ENCODE data around the gene ABCC4.

Gene ABCC4

DNA sequence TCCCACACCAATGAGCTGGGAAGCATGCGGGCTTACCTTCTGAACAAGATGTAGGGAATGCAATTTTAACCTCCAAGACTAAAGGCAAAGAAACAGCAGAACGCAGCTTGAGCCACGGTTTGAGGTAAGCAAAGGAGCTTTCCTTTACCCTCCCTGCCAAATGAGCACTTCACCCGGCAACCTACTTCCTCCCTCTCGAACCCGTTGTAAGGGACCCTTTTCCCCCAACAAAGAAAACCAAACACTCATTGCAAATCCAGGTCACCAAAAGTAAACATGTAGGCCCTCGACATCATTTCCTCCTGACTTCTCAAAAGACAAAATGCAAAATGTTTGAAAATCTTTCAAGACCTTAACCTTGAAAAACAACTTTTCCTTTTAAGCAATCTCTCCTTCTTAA is 65.3 kb downstream of the ABCC4 start:
- H3K4me3 ChIP-seq = no peak overlapping the region
- no peak for DNase-seq (ENCODE audit: low read depth, low spot score)
- TF ChIP-seq EZH2 (IDR thresholded peaks at IDR 0.05) = no peak
- no peak for TF ChIP-seq FOXP2 (optimal IDR thresholded peaks at IDR 0.05; ENCODE audit: control extremely low read depth, extremely low read length, insufficient read depth)
- no peak for TF ChIP-seq POLR2AphosphoS5 (IDR thresholded peaks at IDR 0.05; ENCODE audit: borderline replicate concordance, low read depth, low read length)
- no peaks in the 10 kb centered on the region for H3K36me3 ChIP-seq (ENCODE audit: insufficient read depth, low read length)
- no peak overlapping the region for H3K9ac ChIP-seq (ENCODE audit: insufficient read length)
- H3K9me3 ChIP-seq (ENCODE audit: low read depth, low read length) = no peaks in the 10 kb centered on the region
- H3K27ac ChIP-seq = no peak overlapping the region

DNA sequence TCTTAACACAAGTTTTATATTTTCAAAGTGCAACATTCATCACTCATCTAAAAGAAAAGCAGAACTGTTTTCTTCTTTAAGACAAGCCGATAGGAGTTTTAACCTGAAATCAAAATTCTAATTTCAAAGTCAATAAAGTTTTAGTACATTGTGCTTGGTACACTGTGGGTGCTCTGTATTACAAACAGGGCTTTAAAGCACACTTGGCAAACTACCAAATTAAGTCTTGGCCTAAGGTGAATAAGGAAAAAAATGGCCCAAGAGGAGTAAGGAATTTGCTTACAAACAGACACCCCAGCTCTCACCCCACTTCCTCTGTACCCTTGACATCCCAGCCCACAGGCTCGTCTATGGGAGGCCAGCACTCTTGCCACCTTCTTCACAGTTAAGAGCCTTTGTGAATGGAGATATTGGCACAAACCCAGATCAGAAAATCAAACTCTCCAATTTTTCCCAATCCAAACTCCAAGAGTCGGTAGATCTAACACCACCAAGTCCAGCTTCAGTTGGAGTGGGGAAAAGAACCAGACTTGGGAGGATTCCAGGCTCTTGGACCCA is 66.0 kb downstream of the ABCC4 start:
- Histone ChIP-seq H3K27ac (no peak overlapping the region), H3K36me3 (ENCODE audit: insufficient read depth, low read length) (no peaks in the 10 kb centered on the region), H3K9ac (ENCODE audit: insufficient read length) (no peak overlapping the region), H3K4me3 (no peak overlapping the region), H3K9me3 (ENCODE audit: low read depth, low read length) (no peaks in the 10 kb centered on the region)
- TF ChIP-seq POLR2AphosphoS5 (IDR thresholded peaks at IDR 0.05; ENCODE audit: borderline replicate concordance, low read depth, low read length) (no peak), EZH2 (IDR thresholded peaks at IDR 0.05) (no peak), FOXP2 (optimal IDR thresholded peaks at IDR 0.05; ENCODE audit: control extremely low read depth, extremely low read length, insufficient read depth) (no peak)
- no peak for DNase-seq (ENCODE audit: low read depth, low spot score)

DNA sequence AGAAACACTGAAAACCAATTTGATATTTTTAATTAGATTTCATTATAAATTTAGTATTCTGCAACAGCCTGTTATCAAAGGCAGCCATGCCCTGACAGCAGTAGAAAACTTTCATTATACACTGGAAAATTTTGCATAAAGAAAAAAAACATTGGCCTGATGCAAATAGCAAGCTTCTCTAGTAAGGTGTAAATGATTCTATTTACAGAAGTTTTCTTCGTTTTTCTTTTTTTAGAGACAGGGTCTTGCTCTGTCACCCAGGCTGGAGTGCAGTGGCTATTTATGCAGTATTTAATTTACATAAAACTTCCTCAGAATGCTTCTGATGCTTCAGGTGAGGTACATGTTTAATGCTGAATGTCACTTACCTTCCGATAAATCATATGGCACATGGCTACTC is 67.0 kb downstream of the ABCC4 start:
- no peak overlapping the region for H3K27ac ChIP-seq
- DNase-seq (ENCODE audit: low read depth, low spot score) = no peak
- no peak overlapping the region for H3K9ac ChIP-seq (ENCODE audit: insufficient read length)
- no peaks in the 10 kb centered on the region for H3K9me3 ChIP-seq (ENCODE audit: low read depth, low read length)
- H3K4me3 ChIP-seq = no peak overlapping the region
- no peaks in the 10 kb centered on the region for H3K36me3 ChIP-seq (ENCODE audit: insufficient read depth, low read length)
- no peak for TF ChIP-seq FOXP2 (optimal IDR thresholded peaks at IDR 0.05; ENCODE audit: control extremely low read depth, extremely low read length, insufficient read depth)
- no peak for TF ChIP-seq EZH2 (IDR thresholded peaks at IDR 0.05)
- TF ChIP-seq POLR2AphosphoS5 (IDR thresholded peaks at IDR 0.05; ENCODE audit: borderline replicate concordance, low read depth, low read length) = no peak

DNA sequence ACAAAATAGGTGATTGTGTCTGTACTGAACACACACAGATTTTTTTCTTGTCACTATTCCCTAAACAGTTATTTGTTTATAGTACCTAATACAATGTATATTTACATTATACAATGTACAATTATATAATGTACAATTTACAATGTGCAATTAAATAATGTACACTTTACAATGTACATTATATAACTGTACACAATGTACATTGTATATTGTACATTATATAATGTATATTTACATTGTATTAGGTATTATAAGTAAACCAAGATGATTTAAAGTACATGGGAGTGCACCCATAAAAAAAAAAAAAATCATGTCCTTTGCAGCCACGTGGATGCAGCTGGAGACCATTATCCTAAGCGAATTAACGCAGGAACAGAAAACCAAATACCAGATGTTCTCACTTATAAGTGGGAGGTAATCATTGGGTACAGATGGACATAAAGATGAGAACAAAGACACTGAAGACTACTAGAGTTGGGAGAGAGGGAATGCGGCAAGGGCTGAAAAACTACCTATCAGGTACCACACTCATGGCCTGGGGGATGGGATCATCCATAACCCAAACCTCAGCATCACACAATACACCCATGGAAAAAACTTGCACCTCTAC is 68.1 kb downstream of the ABCC4 start:
- Histone ChIP-seq H3K9ac (ENCODE audit: insufficient read length) (no peak overlapping the region), H3K27ac (no peak overlapping the region), H3K4me3 (no peak overlapping the region), H3K36me3 (ENCODE audit: insufficient read depth, low read length) (no peaks in the 10 kb centered on the region), H3K9me3 (ENCODE audit: low read depth, low read length) (no peaks in the 10 kb centered on the region)
- TF ChIP-seq POLR2AphosphoS5 (IDR thresholded peaks at IDR 0.05; ENCODE audit: borderline replicate concordance, low read depth, low read length) (no peak), EZH2 (IDR thresholded peaks at IDR 0.05) (no peak), FOXP2 (optimal IDR thresholded peaks at IDR 0.05; ENCODE audit: control extremely low read depth, extremely low read length, insufficient read depth) (no peak)
- no peak for DNase-seq (ENCODE audit: low read depth, low spot score)

DNA sequence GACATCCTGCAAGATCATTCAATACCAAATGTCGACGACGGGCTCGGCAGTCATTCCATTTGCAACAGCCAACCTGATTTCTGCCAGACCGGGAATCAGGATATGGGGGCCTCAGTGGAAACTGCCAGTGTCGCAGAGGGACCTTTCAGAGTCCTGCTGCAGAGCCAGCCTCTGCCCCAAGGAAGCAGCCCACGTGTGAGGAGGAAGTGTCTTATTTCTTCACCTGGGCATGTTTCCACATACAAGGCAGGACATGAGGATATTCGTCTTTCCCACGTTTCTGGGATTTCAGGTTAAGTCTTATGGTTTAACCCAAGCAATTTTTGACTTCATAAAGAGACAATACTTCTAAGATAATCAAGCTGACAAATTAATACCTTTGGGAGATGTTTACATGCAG is 69.9 kb downstream of the ABCC4 start:
- no peak for DNase-seq (ENCODE audit: low read depth, low spot score)
- TF ChIP-seq POLR2AphosphoS5 (IDR thresholded peaks at IDR 0.05; ENCODE audit: borderline replicate concordance, low read depth, low read length) (no peak), EZH2 (IDR thresholded peaks at IDR 0.05) (no peak), FOXP2 (optimal IDR thresholded peaks at IDR 0.05; ENCODE audit: control extremely low read depth, extremely low read length, insufficient read depth) (no peak)
- Histone ChIP-seq H3K9ac (ENCODE audit: insufficient read length) (no peak overlapping the region), H3K9me3 (ENCODE audit: low read depth, low read length) (no peaks in the 10 kb centered on the region), H3K4me3 (no peak overlapping the region), H3K36me3 (ENCODE audit: insufficient read depth, low read length) (no peaks in the 10 kb centered on the region), H3K27ac (no peak overlapping the region)

DNA sequence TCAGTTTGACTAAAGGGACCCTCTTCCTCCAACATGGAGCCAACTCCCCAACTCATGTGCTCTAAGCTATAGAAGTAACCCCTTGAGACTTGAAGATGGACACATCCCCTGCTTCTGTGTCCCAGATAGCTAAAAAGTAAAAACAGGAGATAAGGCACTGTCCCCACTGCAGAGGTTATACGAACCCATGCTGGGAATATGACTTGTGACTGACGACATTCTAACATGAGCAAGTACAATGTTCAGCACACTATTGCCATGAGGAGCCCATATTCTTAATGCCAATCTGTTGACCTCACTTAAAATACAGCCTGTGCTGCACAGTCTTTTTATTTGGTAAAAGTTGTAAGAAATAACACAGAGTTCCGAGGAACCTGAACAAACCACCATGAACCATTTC is 71.4 kb downstream of the ABCC4 start:
- DNase-seq (ENCODE audit: low read depth, low spot score) = no peak
- Histone ChIP-seq H3K9ac (ENCODE audit: insufficient read length) (no peak overlapping the region), H3K27ac (no peak overlapping the region), H3K36me3 (ENCODE audit: insufficient read depth, low read length) (no peaks in the 10 kb centered on the region), H3K4me3 (no peak overlapping the region), H3K9me3 (ENCODE audit: low read depth, low read length) (no peaks in the 10 kb centered on the region)
- TF ChIP-seq FOXP2 (optimal IDR thresholded peaks at IDR 0.05; ENCODE audit: control extremely low read depth, extremely low read length, insufficient read depth) = no peak

DNA sequence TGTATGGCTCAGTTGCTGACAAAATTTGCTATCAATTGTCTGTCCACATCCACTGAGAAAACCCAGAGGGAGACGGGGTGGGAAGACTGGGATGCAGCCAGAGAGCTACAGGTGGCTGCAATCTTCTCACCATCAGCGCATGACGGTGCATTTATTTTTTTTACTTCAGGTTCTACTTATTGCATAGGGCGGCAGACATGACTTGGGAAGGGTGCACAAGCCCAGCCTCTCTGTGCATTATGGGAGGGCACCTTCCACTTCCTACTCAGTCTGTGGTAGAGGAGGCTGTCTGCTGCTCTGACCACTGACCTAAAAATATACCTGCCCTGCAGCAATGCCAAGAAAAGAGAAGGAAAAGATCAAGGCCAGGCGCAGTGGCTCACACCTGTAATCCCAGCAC is 73.1 kb downstream of the ABCC4 start:
- Histone ChIP-seq H3K9ac (ENCODE audit: insufficient read length) (no peak overlapping the region), H3K9me3 (ENCODE audit: low read depth, low read length) (no peaks in the 10 kb centered on the region)

DNA sequence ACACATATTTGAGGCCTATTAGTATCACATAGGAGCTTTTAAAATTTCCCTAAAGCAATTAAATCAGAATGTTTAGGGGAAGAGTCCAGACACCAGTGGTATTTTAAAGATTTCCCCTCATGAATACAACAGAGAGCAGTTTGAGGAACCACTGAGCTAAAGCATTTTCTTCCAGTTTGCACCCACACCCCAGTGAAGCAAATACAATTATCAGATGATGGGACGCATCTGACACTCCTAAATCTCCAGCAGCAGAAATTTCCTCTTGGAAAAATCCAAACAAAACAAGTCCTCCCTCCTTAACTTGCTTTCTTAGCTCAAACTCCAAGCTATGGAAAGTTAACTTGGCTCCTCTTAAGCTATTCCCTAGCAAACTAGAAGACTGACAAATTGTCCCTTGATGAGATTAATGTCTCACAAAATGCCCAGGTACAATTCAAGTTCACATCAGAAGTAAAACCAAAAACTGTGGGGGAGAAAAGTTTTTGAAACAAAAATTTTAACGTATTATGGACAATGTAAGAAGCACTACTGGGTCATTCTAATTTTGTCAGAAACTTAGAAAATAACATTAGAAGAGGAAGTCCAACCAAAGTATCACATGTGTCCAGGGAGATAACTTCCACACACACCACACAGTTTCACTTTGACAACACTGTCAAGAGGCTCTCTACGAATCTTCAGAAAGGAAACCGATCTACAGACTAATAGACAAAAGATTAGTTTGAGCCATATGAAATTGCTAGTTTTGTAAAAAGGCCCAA is 74.1 kb downstream of the ABCC4 start:
- TF ChIP-seq EZH2 (IDR thresholded peaks at IDR 0.05) (no peak), POLR2AphosphoS5 (IDR thresholded peaks at IDR 0.05; ENCODE audit: borderline replicate concordance, low read depth, low read length) (no peak), FOXP2 (optimal IDR thresholded peaks at IDR 0.05; ENCODE audit: control extremely low read depth, extremely low read length, insufficient read depth) (no peak)
- no peak for DNase-seq (ENCODE audit: low read depth, low spot score)
- Histone ChIP-seq H3K4me3 (no peak overlapping the region), H3K27ac (no peak overlapping the region), H3K9ac (ENCODE audit: insufficient read length) (no peak overlapping the region), H3K9me3 (ENCODE audit: low read depth, low read length) (no peaks in the 10 kb centered on the region), H3K36me3 (ENCODE audit: insufficient read depth, low read length) (no peaks in the 10 kb centered on the region)

More for the DNA sequence above, 73.1 kb downstream of the ABCC4 start:
- Histone ChIP-seq H3K36me3 (ENCODE audit: insufficient read depth, low read length) (no peaks in the 10 kb centered on the region), H3K27ac (no peak overlapping the region), H3K4me3 (no peak overlapping the region)
- TF ChIP-seq FOXP2 (optimal IDR thresholded peaks at IDR 0.05; ENCODE audit: control extremely low read depth, extremely low read length, insufficient read depth) (no peak), POLR2AphosphoS5 (IDR thresholded peaks at IDR 0.05; ENCODE audit: borderline replicate concordance, low read depth, low read length) (no peak), EZH2 (IDR thresholded peaks at IDR 0.05) (no peak)
- DNase-seq (ENCODE audit: low read depth, low spot score) = no peak

Data from SK-N-MC (cell line).